ENCODE data around the gene SLC38A10. TPM values are rescaled to one million over a fixed set of nuclear protein-coding genes. Genes with fewer than 3 reads are reported as not detected.

SLC38A10 gene
- total and polyA plus RNA-seq, 2 experiments from 2014 or later, result 58.6 to 133 TPM

- H3K9me3 ChIP-seq (ENCODE audit: low read depth), result no peaks in the 10 kb centered on the region
- no peak overlapping the region for H3K27ac ChIP-seq
- peaks cover 6% of the 10 kb centered on the region; the same call in 1 of the 2 replicates for H3K79me2 ChIP-seq (ENCODE audit: insufficient read depth)
- TF ChIP-seq EZH2phosphoT487 (IDR thresholded peaks at IDR 0.05; ENCODE audit: insufficient read depth, low read depth), result no peak
- TF ChIP-seq EZH2 (IDR thresholded peaks at IDR 0.05; ENCODE audit: insufficient read depth, poor library complexity, severe bottlenecking), result no peak
- H4K20me1 ChIP-seq (ENCODE audit: insufficient read depth), result no peaks in the 10 kb centered on the region
- H3K9ac ChIP-seq, result no peak overlapping the region
- no peaks in the 10 kb centered on the region for H3K9me2 ChIP-seq (ENCODE audit: insufficient read depth)
- no peaks in the 10 kb centered on the region for H3K4me1 ChIP-seq (ENCODE audit: insufficient read depth)
- H3K27me3 ChIP-seq (replicated peaks; ENCODE audit: insufficient read depth), result no peaks in the 10 kb centered on the region
- DNase-seq, result no peak
- no peak overlapping the region for H3K4me2 ChIP-seq (ENCODE audit: unreplicated experiment)
- no peaks in the 10 kb centered on the region for H3K36me3 ChIP-seq (ENCODE audit: low read depth)
- no peaks in the 10 kb centered on the region for H3F3A ChIP-seq (ENCODE audit: insufficient read depth)
- in situ Hi-C loops (cut with MboI), result no loop called here
- WGBS, 2 experiments (ENCODE audit: low coverage in 1 of 2, low lambda C conversion rate in 2 of 2, missing lambda C conversion rate in 2 of 2), result 96% methylated on average over 13 to 18 of the region's 18 CpGs
- no peak overlapping the region for H3K4me3 ChIP-seq
- no peak overlapping the region for H2AFZ ChIP-seq
Observed at GRCh38 chr17:81217491-81217890, 77.6 kb downstream of the SLC38A10 start.

- no peaks in the 10 kb centered on the region for H3K9me3 ChIP-seq (ENCODE audit: low read depth)
- WGBS, 2 experiments (ENCODE audit: low coverage in 1 of 2, low lambda C conversion rate in 2 of 2, missing lambda C conversion rate in 2 of 2), result 92 to 97% methylated on average over 8 of the region's 8 CpGs
- no peak overlapping the region for H2AFZ ChIP-seq
- in situ Hi-C loops (cut with MboI), result no loop called here
- no peak for DNase-seq
- H3F3A ChIP-seq (ENCODE audit: insufficient read depth), result no peaks in the 10 kb centered on the region
- H3K4me3 ChIP-seq, result no peak overlapping the region
- H3K4me2 ChIP-seq (ENCODE audit: unreplicated experiment), result no peak overlapping the region
- H3K9me2 ChIP-seq (ENCODE audit: insufficient read depth), result no peaks in the 10 kb centered on the region
- TF ChIP-seq EZH2 (IDR thresholded peaks at IDR 0.05; ENCODE audit: insufficient read depth, poor library complexity, severe bottlenecking) (no peak), EZH2phosphoT487 (IDR thresholded peaks at IDR 0.05; ENCODE audit: insufficient read depth, low read depth) (no peak)
- H4K20me1 ChIP-seq (ENCODE audit: insufficient read depth), result no peaks in the 10 kb centered on the region
- H3K27ac ChIP-seq, result no peak overlapping the region
- no peak overlapping the region for H3K9ac ChIP-seq
- no peaks in the 10 kb centered on the region for H3K36me3 ChIP-seq (ENCODE audit: low read depth)
- no peaks in the 10 kb centered on the region for H3K27me3 ChIP-seq (replicated peaks; ENCODE audit: insufficient read depth)
- H3K4me1 ChIP-seq (ENCODE audit: insufficient read depth), result no peaks in the 10 kb centered on the region
- H3K79me2 ChIP-seq (ENCODE audit: insufficient read depth), result no peaks in the 10 kb centered on the region
Observed at GRCh38 chr17:81213978-81214377, 81.1 kb downstream of the SLC38A10 start.

- Histone ChIP-seq H3K4me1 (ENCODE audit: insufficient read depth) (no peaks in the 10 kb centered on the region), H3K36me3 (ENCODE audit: low read depth) (no peaks in the 10 kb centered on the region), H3K9ac (no peak overlapping the region), H3K79me2 (ENCODE audit: insufficient read depth) (no peaks in the 10 kb centered on the region), H3K4me2 (ENCODE audit: unreplicated experiment) (no peak overlapping the region), H2AFZ (no peak overlapping the region), H3K4me3 (no peak overlapping the region), H3K27me3 (replicated peaks; ENCODE audit: insufficient read depth) (no peaks in the 10 kb centered on the region), H3K9me3 (ENCODE audit: low read depth) (no peaks in the 10 kb centered on the region), H4K20me1 (ENCODE audit: insufficient read depth) (no peaks in the 10 kb centered on the region), H3K9me2 (ENCODE audit: insufficient read depth) (no peaks in the 10 kb centered on the region), H3F3A (ENCODE audit: insufficient read depth) (no peaks in the 10 kb centered on the region), H3K27ac (no peak overlapping the region)
- 90 to 94% methylated on average over 8 to 9 of the region's 9 CpGs for WGBS, 2 experiments (ENCODE audit: low coverage in 1 of 2, low lambda C conversion rate in 2 of 2, missing lambda C conversion rate in 2 of 2)
- TF ChIP-seq EZH2 (IDR thresholded peaks at IDR 0.05; ENCODE audit: insufficient read depth, poor library complexity, severe bottlenecking) (no peak), EZH2phosphoT487 (IDR thresholded peaks at IDR 0.05; ENCODE audit: insufficient read depth, low read depth) (no peak)
- in situ Hi-C loops (cut with MboI), result no loop called here
- DNase-seq, result no peak
Observed at GRCh38 chr17:81212365-81212764, 82.7 kb downstream of the SLC38A10 start.

GRCh38 chr17:81210868-81211267 lies 84.2 kb downstream of the SLC38A10 start:
- H3K27ac ChIP-seq, result no peak overlapping the region
- no peak overlapping the region for H3K4me2 ChIP-seq (ENCODE audit: unreplicated experiment)
- H2AFZ ChIP-seq, result no peak overlapping the region
- WGBS, 2 experiments (ENCODE audit: low coverage in 1 of 2, low lambda C conversion rate in 2 of 2, missing lambda C conversion rate in 2 of 2), result 82 to 88% methylated on average over 14 of the region's 14 CpGs
- H3F3A ChIP-seq (ENCODE audit: insufficient read depth), result no peaks in the 10 kb centered on the region
- H3K4me3 ChIP-seq, result no peak overlapping the region
- H3K36me3 ChIP-seq (ENCODE audit: low read depth), result no peaks in the 10 kb centered on the region
- no peak overlapping the region for H3K9ac ChIP-seq
- TF ChIP-seq EZH2phosphoT487 (IDR thresholded peaks at IDR 0.05; ENCODE audit: insufficient read depth, low read depth), result no peak
- TF ChIP-seq EZH2 (IDR thresholded peaks at IDR 0.05; ENCODE audit: insufficient read depth, poor library complexity, severe bottlenecking), result no peak
- no peaks in the 10 kb centered on the region for H3K9me3 ChIP-seq (ENCODE audit: low read depth)
- in situ Hi-C loops (cut with MboI), result no loop called here
- H3K4me1 ChIP-seq (ENCODE audit: insufficient read depth), result no peaks in the 10 kb centered on the region
- H3K9me2 ChIP-seq (ENCODE audit: insufficient read depth), result no peaks in the 10 kb centered on the region
- DNase-seq, result no peak
- H3K79me2 ChIP-seq (ENCODE audit: insufficient read depth), result no peaks in the 10 kb centered on the region
- no peaks in the 10 kb centered on the region for H4K20me1 ChIP-seq (ENCODE audit: insufficient read depth)
- no peaks in the 10 kb centered on the region for H3K27me3 ChIP-seq (replicated peaks; ENCODE audit: insufficient read depth)

- in situ Hi-C loops (cut with MboI), result no loop called here
- no peak overlapping the region for H3K9ac ChIP-seq
- WGBS, 2 experiments (ENCODE audit: low coverage in 1 of 2, low lambda C conversion rate in 2 of 2, missing lambda C conversion rate in 2 of 2), result 91 to 93% methylated on average over 10 of the region's 10 CpGs
- H3K4me1 ChIP-seq (ENCODE audit: insufficient read depth), result no peaks in the 10 kb centered on the region
- DNase-seq, result no peak
- no peaks in the 10 kb centered on the region for H3K79me2 ChIP-seq (ENCODE audit: insufficient read depth)
- no peaks in the 10 kb centered on the region for H3F3A ChIP-seq (ENCODE audit: insufficient read depth)
- no peaks in the 10 kb centered on the region for H3K36me3 ChIP-seq (ENCODE audit: low read depth)
- H3K27ac ChIP-seq, result no peak overlapping the region
- no peaks in the 10 kb centered on the region for H4K20me1 ChIP-seq (ENCODE audit: insufficient read depth)
- no peak overlapping the region for H3K4me2 ChIP-seq (ENCODE audit: unreplicated experiment)
- no peaks in the 10 kb centered on the region for H3K9me3 ChIP-seq (ENCODE audit: low read depth)
- no peak for TF ChIP-seq EZH2phosphoT487 (IDR thresholded peaks at IDR 0.05; ENCODE audit: insufficient read depth, low read depth)
- no peak for TF ChIP-seq EZH2 (IDR thresholded peaks at IDR 0.05; ENCODE audit: insufficient read depth, poor library complexity, severe bottlenecking)
- no peaks in the 10 kb centered on the region for H3K27me3 ChIP-seq (replicated peaks; ENCODE audit: insufficient read depth)
- no peak overlapping the region for H3K4me3 ChIP-seq
- no peak overlapping the region for H2AFZ ChIP-seq
- no peaks in the 10 kb centered on the region for H3K9me2 ChIP-seq (ENCODE audit: insufficient read depth)
Observed at GRCh38 chr17:81210466-81210865, 84.6 kb downstream of the SLC38A10 start.
